ENCODE results near the gene FPR1.

GRCh38 chr19:51696606-51697005 lies 55.1 kb downstream of the FPR1 start:
- TF ChIP-seq EZH2phosphoT487 (conservative IDR thresholded peaks at IDR 0.05; ENCODE audit: low read length): no peak
- TF ChIP-seq CTCF (IDR thresholded peaks at IDR 0.05; ENCODE audit: insufficient read depth, low read length, poor library complexity, severe bottlenecking): no peak
